Effector memory CD4-positive, alpha-beta T cell (primary cell): ENCODE measurements around the gene LRRK1.

ENCODE experiments used
- DNase-seq, 3 donors: peaks; one replicate each; pipeline ENCODE4 v3.0.0-alpha.2; 2020
- H3K27ac ChIP-seq: 2 replicates; pipeline ENCODE4 v1.7.0; 2013; ENCODE audit warnings: mild to moderate bottlenecking, low read length, moderate library complexity; ENCODE audit not compliant: insufficient read depth, poor library complexity, severe bottlenecking
- H3K27me3 ChIP-seq: replicated peaks from 2 replicates; pipeline ENCODE4 v1.7.0; 2013; ENCODE audit warnings: mild to moderate bottlenecking, low read length; ENCODE audit not compliant: insufficient read depth, control insufficient read depth, poor library complexity, severe bottlenecking
- H3K36me3 ChIP-seq: 2 replicates; pipeline ENCODE4 v1.7.0; 2013; ENCODE audit warnings: mild to moderate bottlenecking, low read length, moderate library complexity; ENCODE audit not compliant: control insufficient read depth, insufficient read depth
- H3K4me1 ChIP-seq: 2 replicates; pipeline ENCODE4 v1.7.0; 2013; ENCODE audit warnings: low read length, mild to moderate bottlenecking; ENCODE audit not compliant: control insufficient read depth, insufficient read depth, poor library complexity, severe bottlenecking
- H3K4me3 ChIP-seq: 2 replicates; pipeline ENCODE4 v1.7.0; 2013; ENCODE audit warnings: low read length, low read depth, mild to moderate bottlenecking; ENCODE audit not compliant: insufficient read depth, poor library complexity, severe bottlenecking
- H3K9me3 ChIP-seq: 2 replicates; pipeline ENCODE4 v1.7.0; 2013; ENCODE audit warnings: mild to moderate bottlenecking, low read length, moderate library complexity; ENCODE audit not compliant: control insufficient read depth

Gene LRRK1

DNA sequence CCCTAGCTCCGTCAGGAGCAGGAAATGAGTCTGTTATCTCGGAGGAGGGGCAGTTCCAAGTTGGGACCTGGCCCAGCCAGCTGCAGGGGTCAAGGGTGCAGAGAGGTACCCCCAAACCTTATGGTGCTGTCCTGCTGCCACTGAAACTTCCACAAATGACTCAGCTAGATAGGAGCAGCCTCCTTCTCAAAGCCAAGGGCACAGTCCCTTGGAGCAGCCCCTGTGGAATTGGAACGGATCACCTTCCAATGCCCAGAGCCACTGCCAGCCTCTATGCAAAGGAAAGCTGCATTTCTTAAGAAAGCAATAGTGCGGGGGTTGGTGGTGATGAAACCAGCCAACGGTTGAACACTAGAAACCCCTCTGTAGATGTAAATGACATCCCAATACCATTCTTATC lies 19.6 kb upstream of the LRRK1 start:
- no peak for DNase-seq
- no peaks in the 10 kb centered on the region for H3K27me3 ChIP-seq

DNA sequence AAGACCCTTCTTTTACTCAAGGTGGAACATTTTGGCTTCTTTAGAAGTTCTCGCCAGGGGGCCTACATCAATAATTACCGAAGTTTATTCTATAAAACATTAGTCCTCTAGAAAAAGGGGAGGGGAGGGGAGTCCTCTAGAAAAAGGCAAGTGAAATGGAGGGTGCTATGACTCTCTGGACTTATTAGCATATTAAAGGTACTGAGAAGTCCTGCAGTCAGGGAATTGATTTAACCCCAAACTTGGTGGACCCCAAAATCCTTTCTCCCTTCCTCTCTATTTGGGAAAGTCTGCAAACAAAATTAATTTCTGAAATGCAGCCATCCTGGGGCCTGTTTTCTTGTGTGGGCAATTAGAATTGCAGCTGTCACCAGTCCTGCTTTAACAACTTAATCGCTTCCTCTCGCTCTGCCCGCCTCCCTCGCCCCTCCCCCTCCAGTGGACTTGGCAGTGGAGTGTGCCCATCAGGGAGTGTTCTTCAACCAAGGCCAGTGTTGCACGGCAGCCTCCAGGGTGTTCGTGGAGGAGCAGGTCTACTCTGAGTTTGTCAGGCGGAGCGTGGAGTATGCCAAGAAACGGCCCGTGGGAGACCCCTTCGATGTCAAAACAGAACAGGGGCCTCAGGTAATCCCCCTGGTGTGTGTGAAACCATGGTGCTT lies 18.9 kb upstream of the LRRK1 start:
- H3K4me3 ChIP-seq, result no peak overlapping the region
- DNase-seq, result no peak
- H3K36me3 ChIP-seq, result no peaks in the 10 kb centered on the region
- H3K27ac ChIP-seq, result no peak overlapping the region
- no peaks in the 10 kb centered on the region for H3K27me3 ChIP-seq
- no peaks in the 10 kb centered on the region for H3K9me3 ChIP-seq
- H3K4me1 ChIP-seq, result no peaks in the 10 kb centered on the region

More for the DNA sequence above, 19.6 kb upstream of the LRRK1 start:
- Histone ChIP-seq H3K4me1 (no peaks in the 10 kb centered on the region), H3K36me3 (no peaks in the 10 kb centered on the region), H3K27ac (no peak overlapping the region), H3K4me3 (no peak overlapping the region), H3K9me3 (no peaks in the 10 kb centered on the region)

DNA sequence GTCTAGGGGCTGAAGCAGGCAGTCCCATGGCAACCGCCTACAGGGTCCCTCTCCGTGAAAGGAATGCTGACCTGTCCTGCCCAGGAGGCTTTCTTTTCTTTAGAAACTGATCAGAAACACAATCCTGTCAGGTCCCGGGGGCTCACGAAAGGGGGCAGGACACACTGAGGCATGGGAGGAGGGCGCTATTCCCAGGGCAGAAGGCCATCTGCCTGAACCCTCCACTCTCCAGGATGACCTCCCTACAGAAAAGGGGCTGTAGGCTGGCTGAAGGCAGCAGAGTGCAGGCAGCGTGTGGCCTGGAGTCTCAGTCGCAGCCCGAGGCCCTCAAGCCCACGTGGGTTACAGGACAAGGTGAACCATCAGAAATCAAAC lies 18.4 kb upstream of the LRRK1 start:
- H3K36me3 ChIP-seq, result no peaks in the 10 kb centered on the region
- no peak for DNase-seq
- H3K27me3 ChIP-seq, result no peaks in the 10 kb centered on the region
- no peak overlapping the region for H3K4me3 ChIP-seq
- no peak overlapping the region for H3K27ac ChIP-seq
- no peaks in the 10 kb centered on the region for H3K4me1 ChIP-seq
- no peaks in the 10 kb centered on the region for H3K9me3 ChIP-seq

DNA sequence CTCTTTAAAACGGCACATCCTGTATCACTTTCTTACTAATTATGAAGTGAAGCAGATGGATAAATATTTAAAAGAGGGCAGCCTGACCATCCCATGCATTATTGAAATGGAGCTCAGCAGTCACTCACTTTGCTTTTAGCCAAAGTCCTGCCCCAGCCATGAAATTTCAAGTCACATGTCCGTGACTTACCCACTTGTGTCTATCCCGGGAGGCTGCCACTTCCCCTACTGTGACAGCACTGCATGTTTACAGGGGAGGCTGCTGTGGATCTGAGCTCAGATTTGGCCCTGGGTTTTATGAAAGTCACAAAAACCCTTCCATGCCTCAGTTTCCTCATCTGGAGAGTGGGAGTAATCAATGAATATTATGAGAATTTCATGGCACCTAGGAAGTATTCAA lies 17.9 kb upstream of the LRRK1 start:
- DNase-seq, result no peak
- Histone ChIP-seq H3K9me3 (no peaks in the 10 kb centered on the region), H3K27ac (no peak overlapping the region), H3K36me3 (no peaks in the 10 kb centered on the region), H3K27me3 (no peaks in the 10 kb centered on the region), H3K4me1 (no peaks in the 10 kb centered on the region), H3K4me3 (no peak overlapping the region)

DNA sequence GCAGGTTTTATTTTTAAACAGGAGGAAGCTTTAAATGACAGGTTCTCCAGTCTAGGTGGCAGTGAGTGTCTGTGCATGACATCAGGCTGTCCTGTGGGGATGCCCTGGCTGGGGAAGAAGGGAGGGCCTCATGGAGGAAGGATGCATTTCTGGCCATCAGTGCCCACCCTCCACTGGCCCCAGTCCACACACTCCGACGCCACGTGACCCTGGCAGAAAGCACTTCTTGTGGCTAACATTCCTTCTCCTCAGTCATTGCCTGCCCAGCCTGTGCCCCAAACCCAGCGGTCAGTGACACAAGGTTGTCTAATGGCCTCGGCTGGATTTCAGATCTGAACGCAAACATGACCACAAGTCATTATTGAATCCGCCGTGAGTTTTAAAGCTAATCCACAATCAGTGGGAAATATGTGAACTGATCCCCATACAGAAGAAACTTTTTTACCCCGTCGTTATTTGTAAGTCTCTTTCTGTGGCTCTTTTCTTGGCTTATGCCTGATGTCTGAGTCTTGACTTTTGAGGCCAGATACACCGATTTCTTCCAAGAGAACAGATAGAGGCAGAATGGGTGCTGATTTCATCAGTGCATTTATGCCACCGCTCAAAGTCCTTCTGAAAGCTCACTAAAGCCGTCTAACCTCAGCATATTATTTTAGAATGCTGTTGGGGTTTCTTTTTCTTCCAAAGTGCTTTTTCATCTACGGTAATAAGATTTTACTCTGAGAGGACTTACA lies 17.3 kb upstream of the LRRK1 start:
- H3K27ac ChIP-seq, result no peak overlapping the region

DNA sequence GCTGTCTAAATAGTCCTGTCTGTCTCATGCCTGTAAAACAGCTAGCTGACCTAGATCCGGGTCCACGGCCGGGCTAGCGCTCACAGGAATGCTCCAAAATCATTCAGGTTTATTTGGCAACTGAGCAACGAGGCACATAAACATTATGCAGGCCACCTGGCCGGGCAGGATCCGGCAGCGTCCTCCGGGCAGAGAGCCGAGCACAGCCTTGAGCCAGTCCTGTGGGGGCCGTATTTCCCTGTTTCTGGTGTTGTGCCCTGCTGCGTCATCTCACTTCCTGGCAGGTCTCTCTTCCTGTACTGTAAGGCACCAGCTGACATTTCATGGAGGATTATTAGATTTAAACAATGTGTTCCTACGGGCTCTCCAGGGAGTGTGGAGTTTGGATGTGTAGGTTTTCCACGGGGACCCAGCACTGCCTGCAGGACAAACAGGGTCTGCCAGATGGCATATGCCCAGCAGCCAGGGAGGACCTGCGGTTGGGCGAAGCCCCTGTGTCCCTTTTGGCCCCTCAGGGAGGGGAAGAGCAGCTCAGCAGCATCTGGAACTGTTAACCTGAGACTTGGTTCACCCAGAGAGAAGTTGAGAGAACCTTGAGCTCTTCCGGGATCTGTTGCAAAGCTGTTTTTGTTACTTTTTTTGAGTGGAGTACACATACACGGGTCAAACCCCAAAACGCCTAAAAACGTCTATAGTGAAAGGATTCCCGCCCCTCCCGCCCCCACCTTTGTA lies 16.6 kb upstream of the LRRK1 start:
- Histone ChIP-seq H3K9me3 (no peaks in the 10 kb centered on the region), H3K27me3 (no peaks in the 10 kb centered on the region), H3K36me3 (no peaks in the 10 kb centered on the region), H3K27ac (no peak overlapping the region), H3K4me1 (no peaks in the 10 kb centered on the region), H3K4me3 (no peak overlapping the region)
- DNase-seq, result no peak

More for the DNA sequence above, 17.3 kb upstream of the LRRK1 start:
- Histone ChIP-seq H3K9me3 (no peaks in the 10 kb centered on the region), H3K27me3 (no peaks in the 10 kb centered on the region), H3K36me3 (no peaks in the 10 kb centered on the region), H3K4me1 (no peaks in the 10 kb centered on the region), H3K4me3 (no peak overlapping the region)
- DNase-seq, result no peak

DNA sequence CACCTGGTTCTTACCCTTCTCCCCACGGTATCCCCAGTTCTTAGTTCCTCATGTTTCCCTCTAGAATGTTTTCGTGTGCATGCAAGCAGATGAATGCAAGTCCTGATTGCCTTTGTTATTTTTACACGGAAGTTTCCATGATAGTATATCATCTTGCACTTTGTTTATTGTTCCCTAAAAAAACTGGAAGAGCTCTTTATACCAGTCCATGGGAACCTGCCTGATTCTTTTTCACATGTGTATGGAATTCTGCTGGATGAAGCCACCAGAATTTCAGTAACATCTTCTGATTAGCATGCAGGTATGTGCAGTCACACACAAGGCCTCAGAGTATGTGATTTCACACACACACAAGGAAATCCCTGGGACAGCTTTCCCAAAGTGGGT lies 16.0 kb upstream of the LRRK1 start:
- no peak overlapping the region for H3K27ac ChIP-seq
- no peaks in the 10 kb centered on the region for H3K36me3 ChIP-seq
- no peak overlapping the region for H3K4me3 ChIP-seq
- DNase-seq, result no peak
- no peaks in the 10 kb centered on the region for H3K4me1 ChIP-seq
- no peaks in the 10 kb centered on the region for H3K9me3 ChIP-seq
- no peaks in the 10 kb centered on the region for H3K27me3 ChIP-seq

DNA sequence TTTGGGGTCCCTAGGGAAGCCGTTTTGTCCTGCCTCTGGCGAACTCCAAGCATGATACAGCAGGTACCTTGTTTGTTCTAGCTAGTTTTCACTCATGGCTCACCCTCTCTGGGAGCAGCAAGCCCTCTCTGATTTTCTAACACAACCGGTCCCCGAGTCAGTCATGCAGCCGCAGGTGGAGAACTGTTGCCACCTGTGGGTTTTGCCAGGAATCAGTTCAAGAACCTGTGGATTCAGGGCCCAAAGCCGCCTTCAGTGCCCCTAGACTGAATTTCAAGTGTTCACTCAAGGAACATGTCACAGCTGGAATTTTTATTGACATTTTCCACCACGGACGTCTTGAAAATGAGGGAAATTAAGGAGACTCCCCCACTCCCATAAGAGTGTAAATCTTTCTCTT lies 13.3 kb upstream of the LRRK1 start:
- H3K9me3 ChIP-seq, result no peaks in the 10 kb centered on the region
- H3K36me3 ChIP-seq, result no peaks in the 10 kb centered on the region
- no peak overlapping the region for H3K4me3 ChIP-seq
- no peaks in the 10 kb centered on the region for H3K27me3 ChIP-seq
- DNase-seq, result no peak
- H3K4me1 ChIP-seq, result no peaks in the 10 kb centered on the region
- H3K27ac ChIP-seq, result no peak overlapping the region

DNA sequence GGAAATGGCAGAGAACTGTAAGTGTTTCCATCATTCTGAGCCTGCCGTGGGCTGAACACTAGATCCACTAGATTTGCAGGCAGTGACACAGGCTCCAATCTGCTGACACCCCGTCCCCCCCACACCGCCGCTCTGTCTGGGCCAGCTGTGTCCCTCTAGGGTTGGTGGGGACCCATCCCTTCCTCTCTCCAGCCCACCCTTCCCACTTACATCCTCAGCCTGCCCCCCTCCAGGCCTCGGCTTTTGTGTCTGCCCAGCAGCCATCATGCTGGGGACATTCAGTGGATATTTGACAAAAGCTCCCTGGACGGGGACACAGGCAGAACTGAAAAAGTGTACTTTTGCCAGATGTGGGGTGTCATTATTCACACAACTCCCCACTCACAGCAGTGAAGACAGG lies 10.7 kb upstream of the LRRK1 start:
- no peak overlapping the region for H3K4me3 ChIP-seq
- no peaks in the 10 kb centered on the region for H3K36me3 ChIP-seq
- H3K9me3 ChIP-seq, result no peaks in the 10 kb centered on the region
- no peak overlapping the region for H3K27ac ChIP-seq
- no peak for DNase-seq
- no peaks in the 10 kb centered on the region for H3K4me1 ChIP-seq
- H3K27me3 ChIP-seq, result no peaks in the 10 kb centered on the region

DNA sequence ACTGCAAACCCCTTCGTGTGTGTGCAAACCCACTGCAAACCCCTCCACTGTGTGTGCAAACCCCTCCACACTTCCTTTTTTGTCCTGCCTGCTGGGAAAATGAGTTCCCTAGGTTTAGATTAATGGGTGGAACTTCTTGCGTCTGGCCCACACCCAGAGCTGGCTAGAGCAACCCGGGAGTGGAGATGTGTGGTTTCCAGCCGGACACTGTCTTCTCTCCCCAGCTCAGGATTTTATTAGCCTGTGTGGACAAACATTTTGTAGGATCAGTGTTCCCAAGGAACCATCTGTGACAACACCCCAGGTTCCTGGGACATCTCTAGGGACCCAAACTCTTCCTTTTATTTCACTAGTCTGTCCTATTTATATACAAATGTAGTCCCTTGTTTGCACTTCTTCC lies 9.6 kb upstream of the LRRK1 start:
- no peak overlapping the region for H3K27ac ChIP-seq
- no peaks in the 10 kb centered on the region for H3K4me1 ChIP-seq
- H3K4me3 ChIP-seq, result no peak overlapping the region
- no peaks in the 10 kb centered on the region for H3K36me3 ChIP-seq
- DNase-seq, result no peak
- H3K27me3 ChIP-seq, result no peaks in the 10 kb centered on the region
- no peaks in the 10 kb centered on the region for H3K9me3 ChIP-seq
